Panc1 (cell line): ENCODE data around the gene TEK. TPM values are rescaled to one million over a fixed set of nuclear protein-coding genes. Genes with fewer than 3 reads are reported as not detected.

ENCODE experiments used
- total RNA-seq: library from RNA; stranded (reverse); gene quantifications from one replicate; pipeline ENCODE4 v1.2.1, GENCODE V29; 2021; ENCODE audit not compliant: unreplicated experiment

The TEK gene
- total RNA-seq, 1 experiment from 2014 or later, result not detected

Other genes starting within 250 kb of the TEK start
- 7.2 TPM for gene CAAP1, start 216.4 kb upstream of the TEK start, total RNA-seq
- 13.3 TPM for gene PLAA, start 162.0 kb upstream of the TEK start, total RNA-seq
- gene IFT74, start 152.8 kb upstream of the TEK start, total RNA-seq, result 6.0 TPM
- gene LRRC19, start 103.6 kb upstream of the TEK start, total RNA-seq, result not detected
- gene EQTN, start 187.9 kb downstream of the TEK start, total RNA-seq, result not detected